ENCODE measurements around the gene C16orf92.

- TF ChIP-seq GATA2 (IDR thresholded peaks at IDR 0.05; ENCODE audit: low read depth, low read length) (no peak), GATA3 (IDR thresholded peaks at IDR 0.05; ENCODE audit: low read depth, low read length) (no peak)
Measured at GRCh38 chr16:30002614-30003346, 20.2 kb upstream of the C16orf92 start.

Data from SH-SY5Y (cell line).